Eye (tissue), 1 donor: ENCODE measurements around the gene FBXL3.

Experiments
- DNase-seq: peaks from one replicate; pipeline ENCODE4 v3.0.0-alpha.2; 2015

FBXL3 gene, protein sequence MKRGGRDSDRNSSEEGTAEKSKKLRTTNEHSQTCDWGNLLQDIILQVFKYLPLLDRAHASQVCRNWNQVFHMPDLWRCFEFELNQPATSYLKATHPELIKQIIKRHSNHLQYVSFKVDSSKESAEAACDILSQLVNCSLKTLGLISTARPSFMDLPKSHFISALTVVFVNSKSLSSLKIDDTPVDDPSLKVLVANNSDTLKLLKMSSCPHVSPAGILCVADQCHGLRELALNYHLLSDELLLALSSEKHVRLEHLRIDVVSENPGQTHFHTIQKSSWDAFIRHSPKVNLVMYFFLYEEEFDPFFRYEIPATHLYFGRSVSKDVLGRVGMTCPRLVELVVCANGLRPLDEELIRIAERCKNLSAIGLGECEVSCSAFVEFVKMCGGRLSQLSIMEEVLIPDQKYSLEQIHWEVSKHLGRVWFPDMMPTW

DNA sequence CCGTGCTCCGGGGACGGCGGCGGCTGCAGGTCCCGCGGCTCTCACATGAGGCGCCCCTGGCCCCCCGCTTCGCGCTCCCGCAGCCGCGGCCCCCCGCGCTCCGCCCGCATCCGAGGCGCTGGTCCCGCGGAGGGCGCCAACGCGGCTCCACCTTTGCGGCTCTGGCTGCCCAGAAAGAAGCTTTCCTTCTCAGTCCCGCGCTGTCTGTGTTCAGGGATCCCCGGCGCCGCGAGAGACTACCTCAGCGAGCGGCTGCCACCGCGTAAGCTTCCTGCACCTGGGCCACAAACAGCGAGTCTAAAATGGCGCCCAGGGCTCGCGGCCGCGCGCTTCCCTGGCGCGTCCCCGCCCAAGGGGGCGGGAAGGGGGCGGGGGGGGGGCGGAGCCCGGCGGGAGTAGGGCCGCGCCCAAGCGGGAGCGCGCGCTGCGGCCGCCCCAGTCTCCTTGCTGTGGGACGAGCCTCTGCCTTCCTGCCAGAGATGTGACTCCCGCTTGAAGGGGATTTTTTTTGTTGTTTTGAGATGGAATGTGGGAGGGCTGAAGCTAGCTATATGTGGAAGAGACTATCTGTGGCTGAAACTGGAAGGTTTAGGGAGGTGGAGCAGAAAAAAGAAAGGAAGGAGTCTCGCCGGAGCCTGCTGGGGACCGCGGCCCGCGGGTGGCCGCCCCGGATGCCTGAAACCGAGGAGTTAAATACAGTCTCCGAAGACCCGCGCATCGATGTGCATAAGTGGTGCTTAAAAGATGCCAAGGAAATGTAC is at the start of gene FBXL3:
Gene FBXL3, minus strand, starts transcription at position 299 of the 761 bp plus-strand sequence. CDS start 5,299 bp downstream, outside the sequence.
- DNase-seq, result peak; percentile 96

- no peak for DNase-seq
Observed at GRCh38 chr13:77067519-77067918, 40.6 kb upstream of the FBXL3 start.

GRCh38 chr13:77065461-77066147 is 38.6 kb upstream of the FBXL3 start:
- no peak for DNase-seq

DNA sequence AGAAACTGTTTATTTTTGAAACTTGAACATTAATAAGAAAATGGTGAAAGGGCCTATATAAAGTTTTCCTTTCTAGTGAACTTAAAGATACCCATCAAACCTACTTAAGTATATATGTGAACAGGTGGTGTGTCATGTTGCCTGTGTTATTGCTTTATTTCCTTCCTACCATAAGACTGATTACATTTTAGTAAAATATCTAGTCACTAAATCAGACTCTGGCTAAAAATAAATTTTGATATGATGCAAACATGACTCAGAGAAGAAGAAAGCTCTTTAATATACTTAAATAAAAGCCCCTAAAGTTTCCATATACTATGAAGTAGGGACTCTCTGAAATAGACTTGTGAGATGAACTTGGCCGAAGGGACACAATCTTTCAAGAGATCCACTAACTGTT is 35.1 kb upstream of the FBXL3 start:
- DNase-seq, result no peak

GRCh38 chr13:77061362-77061761 is 34.4 kb upstream of the FBXL3 start:
- DNase-seq, result no peak

GRCh38 chr13:77056886-77057285 is 29.9 kb upstream of the FBXL3 start:
- DNase-seq, result no peak

DNA sequence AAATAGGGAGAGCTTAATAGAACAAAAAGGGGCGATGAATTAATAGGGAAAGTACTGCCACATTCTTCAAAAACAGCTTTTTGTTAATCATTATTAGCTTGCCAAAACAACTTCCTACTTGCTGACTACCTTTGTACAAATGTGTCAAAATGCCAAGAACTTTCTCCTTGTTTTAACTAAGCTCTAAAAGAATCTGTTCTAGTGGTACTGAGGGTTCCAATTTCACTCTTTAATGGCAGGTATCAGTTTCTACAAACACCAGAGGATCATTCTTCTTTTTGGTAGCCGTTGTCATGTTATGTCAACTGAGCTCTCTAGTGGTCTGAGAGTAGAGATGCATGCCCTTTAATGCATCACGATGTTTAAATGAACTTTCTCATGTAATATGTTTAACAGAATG is 29.4 kb upstream of the FBXL3 start:
- DNase-seq, result no peak

- DNase-seq, result no peak
Observed at GRCh38 chr13:77055158-77055557, 28.2 kb upstream of the FBXL3 start.

DNA sequence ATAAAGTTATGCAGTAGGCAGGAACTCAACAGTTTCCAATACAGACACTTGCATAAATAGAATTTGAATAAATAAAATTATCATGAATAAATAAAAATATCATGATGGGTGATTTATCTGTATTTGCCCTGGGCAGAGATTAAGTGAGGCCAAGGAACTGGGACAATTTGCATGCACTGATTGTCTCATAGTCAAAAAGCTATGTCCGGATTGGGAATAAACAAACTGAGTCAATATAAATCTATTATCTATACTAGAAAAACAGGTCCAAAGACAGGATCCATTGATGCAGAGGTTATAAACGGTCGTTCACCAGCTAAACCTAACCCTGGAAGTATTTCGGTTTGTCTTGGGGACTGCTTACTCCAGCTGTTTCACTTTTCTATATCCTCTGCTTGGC is 26.2 kb upstream of the FBXL3 start:
- no peak for DNase-seq

- no peak for DNase-seq
Observed at GRCh38 chr13:77048681-77049080, 21.7 kb upstream of the FBXL3 start.

- DNase-seq, result no peak
Observed at GRCh38 chr13:77047649-77048343, 20.8 kb upstream of the FBXL3 start.

GRCh38 chr13:77042566-77043177 is 15.7 kb upstream of the FBXL3 start:
- DNase-seq, result no peak

- DNase-seq, result no peak
Observed at GRCh38 chr13:77040835-77041234, 13.9 kb upstream of the FBXL3 start.

DNA sequence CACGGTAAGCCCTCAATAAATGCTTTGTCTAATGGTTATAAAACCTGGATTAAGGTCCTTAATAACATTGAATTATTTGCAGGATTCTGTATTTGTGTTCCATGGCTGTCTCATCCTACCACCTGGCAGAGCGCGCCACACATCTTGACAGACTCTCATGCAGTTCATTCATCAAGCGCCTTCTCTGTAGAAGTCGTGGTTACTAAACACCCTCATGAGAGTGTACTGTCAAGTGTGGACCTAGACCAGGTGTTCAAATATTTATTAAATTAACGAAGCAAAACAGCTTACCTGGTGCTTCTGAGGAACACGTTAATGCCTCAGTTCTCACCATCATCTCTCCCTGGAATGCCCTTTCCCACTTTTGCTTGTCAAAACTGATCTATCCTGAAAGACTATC is 13.1 kb upstream of the FBXL3 start:
- DNase-seq, result no peak

DNA sequence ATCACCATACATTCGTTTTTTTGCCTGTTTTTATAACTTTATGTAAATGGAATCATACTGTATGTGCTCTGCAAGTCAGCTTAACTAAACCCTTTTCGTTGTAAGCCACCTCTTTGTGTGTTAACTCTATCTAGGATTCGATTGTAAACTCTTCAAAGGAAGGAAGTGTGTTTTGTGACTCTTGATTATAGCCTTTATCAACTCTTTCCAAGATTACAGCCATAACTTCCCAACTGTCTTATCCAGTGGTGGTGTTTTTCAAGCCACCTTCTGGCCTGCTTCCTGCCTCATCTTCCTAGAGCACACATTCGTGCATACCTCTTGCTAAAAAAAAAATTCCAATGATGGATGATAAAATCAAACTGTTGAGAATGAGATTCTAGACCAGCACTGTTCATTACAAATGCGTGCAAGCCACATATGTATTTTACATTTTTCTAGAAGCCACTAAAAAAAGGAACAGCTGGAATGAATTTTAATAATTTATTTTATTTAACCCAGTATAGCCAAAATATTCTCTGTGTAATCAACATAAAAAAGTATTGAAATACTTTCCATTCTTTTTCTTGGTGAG is 12.0 kb upstream of the FBXL3 start:
- DNase-seq, result no peak

DNA sequence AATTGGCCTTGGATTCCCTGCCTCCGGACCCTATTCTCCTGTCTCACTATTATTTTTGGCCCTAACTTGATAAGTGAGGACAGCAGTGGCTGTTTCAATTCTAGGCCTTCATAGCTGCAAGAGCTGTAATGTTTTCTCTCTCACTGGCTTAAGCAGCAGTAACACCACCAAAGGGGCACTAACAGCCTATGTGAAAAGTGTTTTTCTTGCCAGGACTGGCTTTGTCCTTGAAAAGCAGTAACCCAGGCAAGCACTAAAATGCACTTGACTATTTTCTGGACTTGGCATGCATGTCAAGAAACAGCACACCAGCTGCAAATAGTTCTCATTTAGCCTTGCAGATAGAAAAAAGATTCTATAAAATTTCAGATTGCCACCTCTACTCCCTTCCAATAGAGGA is 9.3 kb upstream of the FBXL3 start:
- DNase-seq, result no peak

GRCh38 chr13:77034881-77035280 is 7.9 kb upstream of the FBXL3 start:
- no peak for DNase-seq

DNA sequence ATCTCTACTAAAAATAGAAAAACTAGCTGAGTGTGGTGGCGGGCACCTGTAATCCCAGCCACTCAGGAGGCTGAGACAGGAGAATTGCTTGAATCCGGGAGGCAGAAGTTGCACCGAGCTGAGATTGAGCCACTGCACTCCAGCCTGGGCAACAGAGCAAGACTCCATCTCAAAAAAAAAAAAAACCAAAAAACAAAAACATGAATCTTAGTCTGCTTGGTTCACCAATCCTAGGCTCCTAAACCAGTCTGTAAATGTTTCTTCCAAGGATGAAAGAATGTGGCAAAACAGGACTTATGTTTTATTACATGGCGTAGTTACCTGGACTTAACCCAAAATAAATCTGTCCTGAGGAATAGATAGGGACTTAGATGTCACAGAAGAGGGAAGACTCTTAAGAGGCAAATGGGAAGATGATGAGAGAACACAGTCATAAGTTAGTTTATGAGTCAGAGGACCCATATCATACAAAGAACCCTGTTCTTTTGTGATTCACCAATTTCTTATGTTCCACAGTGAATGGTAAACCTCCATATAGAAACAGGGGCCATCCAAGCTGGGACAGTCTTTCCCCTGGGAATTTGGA is 6.9 kb upstream of the FBXL3 start:
- no peak for DNase-seq

GRCh38 chr13:77031656-77032243 is 4.8 kb upstream of the FBXL3 start:
- DNase-seq, result no peak

- no peak for DNase-seq
Observed at GRCh38 chr13:77029436-77029835, 2.5 kb upstream of the FBXL3 start.

DNA sequence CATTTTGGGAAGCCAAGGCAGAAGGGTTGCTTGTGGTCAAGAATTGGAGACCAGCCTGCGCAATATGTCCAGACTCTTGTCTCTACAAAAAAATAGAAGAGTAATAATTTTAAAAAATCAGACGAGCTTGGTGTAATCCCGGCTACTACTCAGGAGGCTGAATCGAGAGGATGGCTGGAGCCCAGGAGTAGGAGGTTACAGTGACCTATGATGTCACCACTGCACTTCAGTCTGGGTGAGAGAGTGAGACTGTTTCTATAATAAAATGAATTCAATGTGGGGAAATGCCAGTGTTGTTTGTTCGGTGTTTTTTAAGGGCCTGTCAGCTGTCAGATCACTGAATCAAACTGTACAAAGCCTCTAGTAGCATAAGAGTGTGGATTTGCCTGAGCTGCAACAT is 1.2 kb upstream of the FBXL3 start:
- peak; percentile 24 for DNase-seq
